ENCODE results near the gene PARK7.

Gene PARK7

GRCh38 chr1:8017495-8018197 lies 56.1 kb downstream of the PARK7 start:
- H3K4me3 ChIP-seq (ENCODE audit: low read length) = no peak overlapping the region
- DNase-seq (ENCODE audit: low read depth, low spot score) = no peak

DNA sequence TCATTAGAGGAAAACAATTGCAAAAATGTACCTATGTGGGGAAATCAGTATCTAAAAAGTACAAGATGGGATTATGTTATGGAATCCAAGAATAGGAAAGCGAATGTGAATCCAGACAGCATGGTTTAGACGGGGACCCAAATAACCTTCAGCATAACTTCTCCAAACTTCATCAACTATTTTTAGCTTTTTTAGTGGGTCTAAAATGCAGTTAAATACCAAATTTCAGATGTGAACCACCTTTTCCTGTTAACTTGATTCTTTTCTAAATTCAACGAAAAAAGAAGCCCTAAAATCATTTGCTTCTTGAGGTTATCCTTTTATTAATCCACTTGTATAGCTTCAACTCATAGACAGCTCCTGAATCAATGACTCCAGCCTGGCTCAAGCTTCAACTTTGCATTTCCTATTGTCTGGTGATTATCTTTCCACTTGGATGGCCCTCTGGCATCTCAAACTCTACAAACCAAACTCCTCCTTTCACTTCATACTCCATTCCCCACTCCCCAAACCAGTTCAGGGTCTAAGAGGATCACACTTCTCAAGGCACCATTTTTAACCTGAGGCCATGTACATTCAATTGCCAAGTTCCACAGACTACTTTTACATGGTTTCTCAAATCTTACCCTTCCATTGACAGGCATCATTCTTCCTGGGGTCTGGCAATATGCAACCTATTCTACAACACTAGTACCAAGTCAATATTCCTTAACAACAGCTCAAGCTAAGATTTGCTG lies 57.1 kb downstream of the PARK7 start:
- no peak for DNase-seq (ENCODE audit: low read depth, low spot score)

GRCh38 chr1:8019229-8019620 lies 57.7 kb downstream of the PARK7 start:
- no peak for DNase-seq (ENCODE audit: low read depth, low spot score)
- no peak overlapping the region for H3K4me3 ChIP-seq (ENCODE audit: low read length)

More for the DNA sequence above, 57.1 kb downstream of the PARK7 start:
- H3K4me3 ChIP-seq (ENCODE audit: low read length) = no peak overlapping the region

- no peak overlapping the region for H3K4me3 ChIP-seq (ENCODE audit: low read length)
- DNase-seq (ENCODE audit: low read depth, low spot score) = no peak
Observed at GRCh38 chr1:8020032-8020431, 58.5 kb downstream of the PARK7 start.

- no peak for DNase-seq (ENCODE audit: low read depth, low spot score)
- H3K4me3 ChIP-seq (ENCODE audit: low read length) = no peak overlapping the region
Observed at GRCh38 chr1:8021676-8022266, 60.3 kb downstream of the PARK7 start.

GRCh38 chr1:8022395-8023286 lies 61.1 kb downstream of the PARK7 start:
- DNase-seq (ENCODE audit: low read depth, low spot score) = no peak
- no peak overlapping the region for H3K4me3 ChIP-seq (ENCODE audit: low read length)

- no peak overlapping the region for H3K4me3 ChIP-seq (ENCODE audit: low read length)
Observed at GRCh38 chr1:8023287-8023994, 61.9 kb downstream of the PARK7 start.

DNA sequence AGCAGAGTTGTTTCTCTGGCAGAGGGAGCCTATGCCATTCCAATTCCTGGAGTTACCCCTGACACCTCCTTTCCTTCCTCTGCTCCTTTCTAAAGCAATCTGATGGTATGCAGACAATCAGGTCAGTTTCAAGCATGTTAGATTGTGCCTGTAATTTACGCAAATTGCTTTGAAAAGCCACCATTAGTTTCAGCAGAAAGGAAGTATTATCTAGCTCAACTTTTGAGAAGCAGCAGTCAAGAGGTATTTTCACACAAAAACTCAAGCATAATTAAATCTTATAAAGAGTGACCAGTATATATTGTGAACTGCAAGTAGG lies 62.4 kb downstream of the PARK7 start:
- H3K4me3 ChIP-seq (ENCODE audit: low read length) = no peak overlapping the region

More at GRCh38 chr1:8023287-8023994, 61.9 kb downstream of the PARK7 start:
- DNase-seq (ENCODE audit: low read depth, low spot score) = no peak

GRCh38 chr1:8024329-8024728 lies 62.8 kb downstream of the PARK7 start:
- DNase-seq (ENCODE audit: low read depth, low spot score) = no peak
- no peak overlapping the region for H3K4me3 ChIP-seq (ENCODE audit: low read length)

More for the DNA sequence above, 62.4 kb downstream of the PARK7 start:
- DNase-seq (ENCODE audit: low read depth, low spot score) = no peak

GRCh38 chr1:8025061-8025670 lies 63.7 kb downstream of the PARK7 start:
- DNase-seq (ENCODE audit: low read depth, low spot score) = no peak
- no peak overlapping the region; the same call in 1 of the 2 replicates for H3K4me3 ChIP-seq (ENCODE audit: low read length)

- H3K4me3 ChIP-seq (ENCODE audit: low read length) = peak overlapping the region; percentile 15; the same call in 1 of the 2 replicates
- DNase-seq (ENCODE audit: low read depth, low spot score) = no peak
Observed at GRCh38 chr1:8025671-8026144, 64.2 kb downstream of the PARK7 start.

GRCh38 chr1:8026153-8026975 lies 64.9 kb downstream of the PARK7 start, which contains the start of gene ERRFI1:
ERRFI1 (minus strand) TSS chr1:8026309; CDS start chr1:8015619, 10,690 bp downstream.
- DNase-seq (ENCODE audit: low read depth, low spot score) = peak; percentile 58
- peak within 1 kb of the TSS; percentile 15; the same call in 1 of the 2 replicates for H3K4me3 ChIP-seq (ENCODE audit: low read length)

- no peak for DNase-seq (ENCODE audit: low read depth, low spot score)
- no peak overlapping the region for H3K4me3 ChIP-seq (ENCODE audit: low read length)
Observed at GRCh38 chr1:8026976-8027747, 65.7 kb downstream of the PARK7 start.

DNA sequence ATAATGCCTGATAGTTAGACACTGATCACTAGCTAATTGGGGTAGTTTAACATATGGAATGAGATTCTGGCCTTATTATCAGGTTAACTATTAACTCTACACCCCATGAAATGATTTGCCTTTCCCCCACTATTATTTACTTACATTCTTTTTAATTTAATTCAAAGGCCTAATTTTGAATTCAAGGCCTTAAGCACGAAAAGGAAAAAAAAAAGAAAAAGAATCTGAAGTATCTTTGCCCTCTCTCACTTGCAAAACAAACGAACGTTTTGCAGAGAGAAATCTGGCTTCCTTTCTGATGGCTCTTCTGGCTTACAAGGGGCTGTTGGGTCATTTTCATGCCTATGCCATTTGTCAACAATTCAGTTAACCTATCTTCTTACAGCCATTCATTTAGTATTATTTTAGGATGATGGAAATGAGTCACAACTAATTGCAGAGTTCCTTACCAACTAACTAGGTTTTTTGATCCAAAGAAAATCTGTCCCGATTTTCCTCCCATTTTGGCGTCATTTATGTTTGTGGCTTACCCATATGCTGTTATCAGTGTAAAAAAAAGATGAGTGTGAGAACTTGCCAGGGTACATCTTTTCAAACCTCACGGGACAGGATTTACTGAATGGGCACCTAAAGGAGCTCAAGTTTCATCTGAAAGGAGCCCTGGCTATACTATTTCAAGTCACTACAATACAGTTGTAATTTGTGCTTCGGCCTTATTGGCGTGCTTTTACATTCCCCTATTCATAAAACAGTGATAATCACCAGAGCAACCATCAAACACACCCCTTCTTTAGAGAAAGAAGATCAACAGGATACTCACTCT lies 66.4 kb downstream of the PARK7 start:
- DNase-seq (ENCODE audit: low read depth, low spot score) = no peak
- no peak overlapping the region for H3K4me3 ChIP-seq (ENCODE audit: low read length)

GRCh38 chr1:8028571-8028910 lies 67.0 kb downstream of the PARK7 start:
- no peak overlapping the region for H3K4me3 ChIP-seq (ENCODE audit: low read length)
- DNase-seq (ENCODE audit: low read depth, low spot score) = no peak
